Mesenchymal stem cell (in vitro differentiated cells and primary cell): ENCODE data around the gene IRX4.

Experiments
- DNase-seq: peaks from one replicate; pipeline ENCODE4 v3.0.0-alpha.2; 2013
- H2AFZ ChIP-seq: one replicate; pipeline ENCODE4 v1.6.1; 2013; ENCODE audit warnings: low read depth, mild to moderate bottlenecking, control low read depth, inconsistent platforms, low read length, moderate library complexity
- H2AK5ac ChIP-seq: 2 replicates; pipeline ENCODE4 v1.6.1; 2013; ENCODE audit warnings: low read length, moderate library complexity, mild to moderate bottlenecking, inconsistent platforms; ENCODE audit not compliant: severe bottlenecking
- H2BK120ac ChIP-seq: one replicate; pipeline ENCODE4 v1.6.1; 2013; ENCODE audit warnings: low read depth, mild to moderate bottlenecking, inconsistent platforms, low read length, moderate library complexity
- H2BK12ac ChIP-seq, 2 experiments: one replicate each; pipeline ENCODE4 v1.6.1; 2013; ENCODE audit warnings: inconsistent platforms in 2 of 2, low read length in 2 of 2, mild to moderate bottlenecking in 2 of 2, moderate library complexity in 2 of 2, control low read depth in 1 of 2
- H2BK15ac ChIP-seq: one replicate; pipeline ENCODE4 v1.6.1; 2013; ENCODE audit warnings: mild to moderate bottlenecking, low read depth, inconsistent platforms; ENCODE audit not compliant: poor library complexity, severe bottlenecking
- H2BK5ac ChIP-seq: 2 replicates; pipeline ENCODE4 v1.6.1; 2013; ENCODE audit warnings: low read depth, mild to moderate bottlenecking, low read length, control low read depth, inconsistent platforms; ENCODE audit not compliant: poor library complexity, severe bottlenecking
- H3K14ac ChIP-seq, 2 experiments: one replicate each; pipeline ENCODE4 v1.6.1; 2013; ENCODE audit warnings: inconsistent platforms in 2 of 2, low read length in 2 of 2, control low read depth in 1 of 2, mild to moderate bottlenecking in 1 of 2, moderate library complexity in 1 of 2
- H3K18ac ChIP-seq, 2 experiments: one replicate each; pipeline ENCODE4 v1.6.1; 2013; ENCODE audit warnings: inconsistent platforms in 2 of 2, low read length in 2 of 2, control low read depth in 1 of 2, low read depth in 1 of 2, mild to moderate bottlenecking in 1 of 2
- H3K23ac ChIP-seq, 2 experiments: one replicate each; pipeline ENCODE4 v1.6.1; 2013; ENCODE audit warnings: inconsistent platforms in 2 of 2, low read length in 2 of 2, mild to moderate bottlenecking in 2 of 2, moderate library complexity in 2 of 2, control low read depth in 1 of 2
- H3K27ac ChIP-seq: 2 replicates; pipeline ENCODE4 v1.5.1; 2013; ENCODE audit warnings: mild to moderate bottlenecking, moderate library complexity, low read length, control low read depth, inconsistent platforms; ENCODE audit not compliant: poor library complexity, severe bottlenecking
- H3K27me3 ChIP-seq, 2 experiments: 2 replicates each; pipeline versions ENCODE4 v1.6.1 to v1.7.0; 2013; ENCODE audit warnings: low read length in 2 of 2, mild to moderate bottlenecking in 2 of 2, moderate library complexity in 2 of 2, control low read depth in 1 of 2, inconsistent platforms in 1 of 2; ENCODE audit not compliant: control insufficient read depth in 1 of 2, insufficient read depth in 1 of 2
- H3K36me3 ChIP-seq, 2 experiments: 2 replicates each; pipeline versions ENCODE4 v1.6.1 to v1.7.0; 2013; ENCODE audit warnings: low read length in 2 of 2, control low read depth in 1 of 2, inconsistent platforms in 1 of 2, low read depth in 1 of 2, mild to moderate bottlenecking in 1 of 2; ENCODE audit not compliant: insufficient read depth in 2 of 2, control insufficient read depth in 1 of 2
- H3K4ac ChIP-seq, 2 experiments: one replicate each; pipeline ENCODE4 v1.6.1; 2013; ENCODE audit warnings: inconsistent platforms in 2 of 2, low read length in 2 of 2, mild to moderate bottlenecking in 2 of 2, moderate library complexity in 2 of 2, control low read depth in 1 of 2, low read depth in 1 of 2
- H3K4me1 ChIP-seq: 2 replicates; pipeline ENCODE4 v1.6.1; 2013; ENCODE audit warnings: low read depth, low read length, control low read depth; ENCODE audit not compliant: control insufficient read depth, insufficient read depth
- H3K4me2 ChIP-seq: 2 replicates; pipeline ENCODE4 v1.6.1; 2013; ENCODE audit warnings: low read length, mild to moderate bottlenecking, inconsistent platforms; ENCODE audit not compliant: poor library complexity, severe bottlenecking
- H3K4me3 ChIP-seq, 2 experiments: 2 replicates each; pipeline versions ENCODE4 v1.5.1 to v1.7.0; 2013; ENCODE audit warnings: low read length in 2 of 2, mild to moderate bottlenecking in 2 of 2, control low read depth in 1 of 2, low read depth in 1 of 2; ENCODE audit not compliant: insufficient read depth in 1 of 2
- H3K79me1 ChIP-seq: replicated peaks from 2 replicates; pipeline ENCODE4 v1.6.1; 2013; ENCODE audit warnings: mild to moderate bottlenecking, control low read depth, low read length, inconsistent platforms; ENCODE audit not compliant: poor library complexity, severe bottlenecking
- H3K9ac ChIP-seq: 2 replicates; pipeline ENCODE4 v1.7.0; 2013; ENCODE audit warnings: mild to moderate bottlenecking, low read length, moderate library complexity
- H3K9me3 ChIP-seq: 2 replicates; pipeline ENCODE4 v1.7.0; 2013; ENCODE audit warnings: mild to moderate bottlenecking, low read length; ENCODE audit not compliant: control insufficient read depth
- H4K8ac ChIP-seq: one replicate; pipeline ENCODE4 v1.6.1; 2013; ENCODE audit warnings: inconsistent platforms, mild to moderate bottlenecking, low read length, moderate library complexity
- H4K91ac ChIP-seq: one replicate; pipeline ENCODE4 v1.6.1; 2013; ENCODE audit warnings: mild to moderate bottlenecking, low read length, inconsistent platforms
- WGBS: methylation state at CpG from one replicate; pipeline ENCODE4 v1.1.7; 2013; ENCODE audit warnings: mixed read lengths; 5-methylcytosine and 5-hydroxymethylcytosine counted together

IRX4 gene

GRCh38 chr5:1916041-1917001, 33.6 kb upstream of the IRX4 start:
- no peak overlapping the region for H3K18ac ChIP-seq
- no peak overlapping the region for H3K14ac ChIP-seq
- H2BK15ac ChIP-seq, result no peak overlapping the region
- H4K8ac ChIP-seq, result no peak overlapping the region
- no peak overlapping the region for H3K27ac ChIP-seq
- no peaks in the 10 kb centered on the region for H3K79me1 ChIP-seq
- no peak overlapping the region for H3K4me3 ChIP-seq
- H3K4ac ChIP-seq, result no peak overlapping the region
- no peak overlapping the region for H2BK12ac ChIP-seq
- H3K23ac ChIP-seq, result no peak overlapping the region
- no peak overlapping the region for H2AK5ac ChIP-seq
- no peak overlapping the region for H3K9ac ChIP-seq
- no peak overlapping the region for H2BK5ac ChIP-seq
- peak overlapping the region; percentile 18 for H4K91ac ChIP-seq
- 84% methylated on average over 34 of the region's 34 CpGs for WGBS
- H2BK120ac ChIP-seq, result no peak overlapping the region
- H2AFZ ChIP-seq, result no peak overlapping the region
- H3K27me3 ChIP-seq, result peaks cover 0 to 29% of the 10 kb centered on the region in 2 experiments
- H3K4me1 ChIP-seq, result no peaks in the 10 kb centered on the region
- DNase-seq, result no peak
- no peaks in the 10 kb centered on the region for H3K36me3 ChIP-seq
- H3K9me3 ChIP-seq, result peaks cover 12% of the 10 kb centered on the region
- H3K4me2 ChIP-seq, result no peak overlapping the region

GRCh38 chr5:1915316-1915715, 32.6 kb upstream of the IRX4 start:
- 85% methylated on average over 8 of the region's 8 CpGs for WGBS
- no peak overlapping the region for H2AK5ac ChIP-seq
- H2BK12ac ChIP-seq, result no peak overlapping the region
- DNase-seq, result no peak
- H3K18ac ChIP-seq, result no peak overlapping the region
- H2BK120ac ChIP-seq, result no peak overlapping the region
- no peak overlapping the region for H2BK15ac ChIP-seq
- H2AFZ ChIP-seq, result no peak overlapping the region
- no peak overlapping the region for H3K4ac ChIP-seq
- no peak overlapping the region for H3K9ac ChIP-seq
- no peak overlapping the region for H3K14ac ChIP-seq
- no peak overlapping the region for H3K4me2 ChIP-seq
- H2BK5ac ChIP-seq, result no peak overlapping the region
- no peak overlapping the region for H3K23ac ChIP-seq
- no peaks in the 10 kb centered on the region for H3K4me1 ChIP-seq
- no peaks in the 10 kb centered on the region for H3K36me3 ChIP-seq
- H3K4me3 ChIP-seq, result no peak overlapping the region
- peaks cover 0 to 26% of the 10 kb centered on the region in 2 experiments for H3K27me3 ChIP-seq
- no peak overlapping the region for H4K8ac ChIP-seq
- no peak overlapping the region for H3K27ac ChIP-seq
- peaks cover 12% of the 10 kb centered on the region for H3K9me3 ChIP-seq
- no peaks in the 10 kb centered on the region for H3K79me1 ChIP-seq
- no peak overlapping the region for H4K91ac ChIP-seq

DNA sequence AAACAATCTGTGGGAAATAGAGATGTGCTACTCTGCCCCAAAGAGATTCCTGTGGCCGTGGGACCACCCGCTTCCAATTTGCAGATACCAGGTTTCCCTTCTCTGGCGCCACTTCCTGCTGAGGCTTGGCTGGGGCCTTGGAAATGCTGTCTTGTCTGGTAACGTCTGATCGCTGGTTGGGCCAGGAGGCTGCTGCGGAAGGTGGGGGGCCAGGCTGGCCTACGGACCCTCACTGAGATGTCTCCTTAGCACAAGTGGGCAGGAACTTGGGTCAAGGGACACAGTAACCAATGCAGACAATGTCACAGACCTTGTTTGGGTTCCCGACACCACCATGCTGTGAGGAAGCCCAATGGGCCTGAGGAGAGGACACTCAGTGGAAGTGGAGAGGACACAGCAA, 31.7 kb upstream of the IRX4 start:
- no peak overlapping the region for H3K9ac ChIP-seq
- peaks cover 0 to 26% of the 10 kb centered on the region in 2 experiments for H3K27me3 ChIP-seq
- whole genome bisulfite sequencing, result 88% methylated on average over 8 of the region's 8 CpGs
- H2BK15ac ChIP-seq, result no peak overlapping the region
- no peak overlapping the region for H2BK120ac ChIP-seq
- H4K8ac ChIP-seq, result no peak overlapping the region
- no peak overlapping the region for H3K27ac ChIP-seq
- H2AK5ac ChIP-seq, result no peak overlapping the region
- H3K36me3 ChIP-seq, result no peaks in the 10 kb centered on the region
- no peak for DNase-seq
- no peak overlapping the region for H3K4ac ChIP-seq
- no peak overlapping the region for H2BK12ac ChIP-seq
- no peak overlapping the region for H3K18ac ChIP-seq
- H2AFZ ChIP-seq, result no peak overlapping the region
- H4K91ac ChIP-seq, result no peak overlapping the region
- H3K14ac ChIP-seq, result no peak overlapping the region
- H3K4me2 ChIP-seq, result no peak overlapping the region
- H3K23ac ChIP-seq, result no peak overlapping the region
- no peaks in the 10 kb centered on the region for H3K79me1 ChIP-seq
- no peak overlapping the region for H2BK5ac ChIP-seq
- H3K4me3 ChIP-seq, result no peak overlapping the region
- no peaks in the 10 kb centered on the region for H3K4me1 ChIP-seq
- peaks cover 12% of the 10 kb centered on the region for H3K9me3 ChIP-seq

DNA sequence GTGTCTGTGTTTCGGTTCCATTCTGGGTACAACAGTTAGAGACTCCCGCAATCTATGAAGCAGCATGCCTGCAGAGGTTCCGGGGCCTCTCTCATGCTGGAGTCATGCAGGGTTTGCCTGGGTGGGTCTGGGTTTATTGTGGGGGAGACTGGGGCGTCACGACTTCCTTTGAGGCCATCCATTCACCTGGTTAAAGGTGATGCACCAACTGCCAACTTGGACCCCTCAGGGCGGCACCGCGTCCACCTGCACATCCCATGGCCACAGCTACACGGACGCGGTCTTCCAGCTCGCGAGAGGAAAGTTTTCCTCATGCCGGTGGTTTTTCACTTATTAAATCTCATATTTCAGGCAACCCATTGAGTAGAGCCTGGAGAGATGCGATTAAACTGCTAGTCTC, 30.9 kb upstream of the IRX4 start:
- DNase-seq, result no peak
- 88% methylated on average over 11 of the region's 15 CpGs for WGBS

More for the DNA sequence above, 30.9 kb upstream of the IRX4 start:
- Histone ChIP-seq H3K14ac (no peak overlapping the region), H3K27ac (no peak overlapping the region), H3K9me3 (peaks cover 12% of the 10 kb centered on the region), H3K27me3 (peaks cover 0 to 27% of the 10 kb centered on the region in 2 experiments), H3K4ac (no peak overlapping the region), H2BK5ac (no peak overlapping the region), H3K4me3 (no peak overlapping the region), H2AFZ (no peak overlapping the region), H2AK5ac (no peak overlapping the region), H3K4me1 (no peaks in the 10 kb centered on the region), H3K79me1 (no peaks in the 10 kb centered on the region), H3K4me2 (no peak overlapping the region), H3K9ac (no peak overlapping the region), H2BK12ac (no peak overlapping the region), H3K36me3 (no peaks in the 10 kb centered on the region), H3K18ac (no peak overlapping the region), H2BK15ac (no peak overlapping the region), H2BK120ac (no peak overlapping the region), H4K91ac (no peak overlapping the region), H4K8ac (no peak overlapping the region), H3K23ac (no peak overlapping the region)
